Osteocyte (in vitro differentiated cells): Measurements from ENCODE around the gene GPSM1. TPM values are rescaled to one million over a fixed set of nuclear protein-coding genes. Genes with fewer than 3 reads are reported as not detected.

ENCODE experiments used
- DNase-seq: peaks from one replicate; pipeline ENCODE4 v3.0.0; 2021; ENCODE audit warnings: mixed read lengths; ENCODE audit not compliant: unreplicated experiment; ENCODE audit errors: extremely low spot score
- H3K27ac Mint-ChIP-seq: one replicate; pipeline ENCODE4 v1.8.0; 2021; ENCODE audit warnings: mild to moderate bottlenecking, mixed read lengths; ENCODE audit not compliant: unreplicated experiment
- H3K27me3 Mint-ChIP-seq: one replicate; pipeline ENCODE4 v1.8.0; 2021; ENCODE audit warnings: mixed read lengths; ENCODE audit not compliant: unreplicated experiment
- H3K36me3 Mint-ChIP-seq: one replicate; pipeline ENCODE4 v1.8.0; 2021; ENCODE audit warnings: mixed read lengths; ENCODE audit not compliant: unreplicated experiment
- H3K4me1 Mint-ChIP-seq: one replicate; pipeline ENCODE4 v1.8.0; 2021; ENCODE audit warnings: mixed read lengths; ENCODE audit not compliant: unreplicated experiment
- H3K4me3 Mint-ChIP-seq: one replicate; pipeline ENCODE4 v1.8.0; 2021; ENCODE audit warnings: mild to moderate bottlenecking, moderate library complexity, mixed read lengths; ENCODE audit not compliant: unreplicated experiment
- H3K9me3 Mint-ChIP-seq: one replicate; pipeline ENCODE4 v1.8.0; 2021; ENCODE audit warnings: mixed read lengths; ENCODE audit not compliant: unreplicated experiment
- total RNA-seq: library from RNA; stranded (reverse); gene quantifications from 2 replicates; pipeline ENCODE4 v1.2.1, GENCODE V29; 2021
- TF ChIP-seq, protein P1 (sequence below): fragments of 200-600 bp; sonication (generic); IDR thresholded peaks from 2 replicates; pipeline ENCODE4 v1.5.0; 2021; ENCODE audit warnings: antibody characterized with exemption, mild to moderate bottlenecking, moderate library complexity

The GPSM1 gene
- total RNA-seq, 1 donor from 2014 or later, result 37.1 TPM

DNA sequence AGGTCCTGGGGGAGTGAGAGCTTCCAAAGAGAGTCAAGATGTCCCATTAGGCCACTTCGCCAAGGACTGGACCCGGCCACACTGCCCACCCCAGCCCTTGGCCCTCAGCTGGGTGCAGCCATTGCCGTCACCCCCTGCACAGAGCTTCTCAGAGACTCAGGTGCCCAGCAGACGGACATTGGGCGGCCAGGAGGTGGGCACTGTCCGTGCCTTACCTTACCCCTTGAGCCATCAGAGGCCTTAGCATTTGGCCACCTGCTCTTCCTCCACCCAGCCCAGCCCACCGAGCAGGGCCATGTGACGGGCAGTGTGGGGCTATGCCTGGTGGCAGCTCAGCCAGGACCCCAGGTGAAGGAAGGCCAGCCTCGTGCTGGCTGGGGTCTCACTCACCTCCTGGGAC is 39.5 kb downstream of the GPSM1 start:
- Mint-ChIP-seq H3K27me3 (no peaks in the 10 kb centered on the region), H3K27ac (no peak overlapping the region), H3K9me3 (no peaks in the 10 kb centered on the region), H3K36me3 (no peaks in the 10 kb centered on the region), H3K4me3 (no peak overlapping the region), H3K4me1 (peaks cover 2% of the 10 kb centered on the region)
- TF ChIP-seq, protein P1, sequence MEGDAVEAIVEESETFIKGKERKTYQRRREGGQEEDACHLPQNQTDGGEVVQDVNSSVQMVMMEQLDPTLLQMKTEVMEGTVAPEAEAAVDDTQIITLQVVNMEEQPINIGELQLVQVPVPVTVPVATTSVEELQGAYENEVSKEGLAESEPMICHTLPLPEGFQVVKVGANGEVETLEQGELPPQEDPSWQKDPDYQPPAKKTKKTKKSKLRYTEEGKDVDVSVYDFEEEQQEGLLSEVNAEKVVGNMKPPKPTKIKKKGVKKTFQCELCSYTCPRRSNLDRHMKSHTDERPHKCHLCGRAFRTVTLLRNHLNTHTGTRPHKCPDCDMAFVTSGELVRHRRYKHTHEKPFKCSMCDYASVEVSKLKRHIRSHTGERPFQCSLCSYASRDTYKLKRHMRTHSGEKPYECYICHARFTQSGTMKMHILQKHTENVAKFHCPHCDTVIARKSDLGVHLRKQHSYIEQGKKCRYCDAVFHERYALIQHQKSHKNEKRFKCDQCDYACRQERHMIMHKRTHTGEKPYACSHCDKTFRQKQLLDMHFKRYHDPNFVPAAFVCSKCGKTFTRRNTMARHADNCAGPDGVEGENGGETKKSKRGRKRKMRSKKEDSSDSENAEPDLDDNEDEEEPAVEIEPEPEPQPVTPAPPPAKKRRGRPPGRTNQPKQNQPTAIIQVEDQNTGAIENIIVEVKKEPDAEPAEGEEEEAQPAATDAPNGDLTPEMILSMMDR, result no peak
- no peak for DNase-seq

DNA sequence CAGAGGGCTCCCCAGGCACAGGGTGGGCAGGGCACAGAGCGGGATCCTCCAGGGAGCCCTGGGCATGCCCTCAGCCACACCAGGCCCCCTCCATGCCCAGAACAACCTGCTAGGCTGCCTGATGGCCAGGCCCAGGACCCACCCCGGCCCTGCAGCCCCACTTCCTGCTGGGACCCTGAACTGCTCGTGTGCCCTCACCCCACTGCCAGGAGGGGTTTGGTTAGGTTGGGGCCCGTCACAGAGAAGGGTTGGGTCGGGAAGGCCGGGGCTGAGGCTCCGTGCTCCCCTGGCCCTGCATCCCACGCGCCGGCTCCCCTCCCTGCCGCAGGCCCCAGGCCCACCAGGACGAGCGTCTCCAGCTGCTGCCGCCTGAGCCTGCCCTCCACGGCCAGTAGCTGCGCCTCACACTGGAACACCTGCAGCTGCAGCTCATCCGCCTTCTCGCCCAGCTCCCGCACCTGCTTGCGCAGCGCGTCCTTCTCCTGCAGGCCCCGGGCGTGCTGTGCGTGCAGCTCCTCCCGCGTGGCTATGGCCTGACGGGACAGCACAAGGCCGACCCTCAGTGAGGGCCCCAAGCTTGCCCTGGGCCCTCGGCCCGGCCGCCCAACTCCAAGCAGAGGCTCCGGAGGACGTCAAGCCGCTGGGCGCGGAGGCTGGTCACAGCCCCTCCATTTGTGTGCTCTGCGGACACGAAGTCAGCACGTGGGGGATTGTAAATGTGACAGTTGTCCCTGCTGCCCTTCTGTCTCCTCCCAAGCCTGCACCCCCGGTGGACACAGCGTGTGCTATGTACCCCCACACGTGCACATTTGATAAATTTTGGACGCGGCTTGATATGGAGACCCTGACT is 40.2 kb downstream of the GPSM1 start:
- Mint-ChIP-seq H3K27me3 (no peaks in the 10 kb centered on the region), H3K9me3 (no peaks in the 10 kb centered on the region), H3K27ac (no peak overlapping the region), H3K4me1 (peaks cover 8% of the 10 kb centered on the region), H3K4me3 (no peak overlapping the region), H3K36me3 (no peaks in the 10 kb centered on the region)
- no peak for DNase-seq
- TF ChIP-seq, protein P1, result no peak

DNA sequence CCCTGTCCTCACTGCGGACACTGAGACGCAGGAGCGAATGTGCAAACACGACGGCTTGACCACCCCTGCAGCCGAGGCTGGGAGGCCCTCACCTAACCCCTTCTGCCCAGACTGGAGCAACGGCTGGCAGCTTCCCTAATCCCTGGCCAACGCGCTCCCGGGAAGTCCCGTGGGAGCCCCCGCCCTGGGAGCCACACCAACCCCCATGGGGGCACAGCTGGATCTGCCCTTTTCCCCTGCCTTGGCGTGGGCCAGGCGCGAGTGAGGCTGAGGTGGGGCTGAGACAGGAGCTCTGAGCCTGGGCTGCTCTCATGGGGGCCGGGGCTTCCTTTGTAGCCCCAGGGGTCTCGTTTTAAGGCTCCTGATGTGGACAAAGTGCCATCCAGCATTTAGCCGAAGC is 40.9 kb downstream of the GPSM1 start:
- Mint-ChIP-seq H3K9me3 (no peaks in the 10 kb centered on the region), H3K4me3 (no peak overlapping the region), H3K36me3 (no peaks in the 10 kb centered on the region), H3K27me3 (no peaks in the 10 kb centered on the region), H3K4me1 (peaks cover 13% of the 10 kb centered on the region), H3K27ac (no peak overlapping the region)
- no peak for DNase-seq
- TF ChIP-seq, protein P1, result no peak

DNA sequence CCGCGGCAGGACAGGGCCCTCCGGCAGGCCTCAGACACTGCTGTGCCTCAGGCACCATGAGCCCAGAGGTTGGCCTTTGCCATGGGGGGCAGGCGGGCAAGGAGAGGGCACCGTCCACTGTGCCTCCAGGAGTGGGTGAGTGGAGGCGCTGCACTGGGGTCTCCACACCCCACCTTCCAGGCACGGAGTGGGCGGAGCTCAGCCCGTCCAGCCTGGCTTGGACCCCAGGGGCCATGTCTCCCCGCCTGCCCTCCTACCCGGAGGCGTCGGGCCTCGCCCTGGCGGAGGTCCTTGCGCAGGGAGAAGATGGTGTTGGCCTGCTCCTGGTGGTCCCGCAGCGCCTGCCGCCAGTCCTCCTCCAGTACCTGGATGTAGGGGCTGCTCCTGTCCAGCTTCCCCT is 42.7 kb downstream of the GPSM1 start:
- no peaks in the 10 kb centered on the region for H3K9me3 Mint-ChIP-seq
- H3K27ac Mint-ChIP-seq, result no peak overlapping the region
- H3K4me3 Mint-ChIP-seq, result no peak overlapping the region
- no peaks in the 10 kb centered on the region for H3K27me3 Mint-ChIP-seq
- DNase-seq, result no peak
- TF ChIP-seq, protein P1, result no peak
- H3K36me3 Mint-ChIP-seq, result no peaks in the 10 kb centered on the region
- H3K4me1 Mint-ChIP-seq, result peaks cover 16% of the 10 kb centered on the region

DNA sequence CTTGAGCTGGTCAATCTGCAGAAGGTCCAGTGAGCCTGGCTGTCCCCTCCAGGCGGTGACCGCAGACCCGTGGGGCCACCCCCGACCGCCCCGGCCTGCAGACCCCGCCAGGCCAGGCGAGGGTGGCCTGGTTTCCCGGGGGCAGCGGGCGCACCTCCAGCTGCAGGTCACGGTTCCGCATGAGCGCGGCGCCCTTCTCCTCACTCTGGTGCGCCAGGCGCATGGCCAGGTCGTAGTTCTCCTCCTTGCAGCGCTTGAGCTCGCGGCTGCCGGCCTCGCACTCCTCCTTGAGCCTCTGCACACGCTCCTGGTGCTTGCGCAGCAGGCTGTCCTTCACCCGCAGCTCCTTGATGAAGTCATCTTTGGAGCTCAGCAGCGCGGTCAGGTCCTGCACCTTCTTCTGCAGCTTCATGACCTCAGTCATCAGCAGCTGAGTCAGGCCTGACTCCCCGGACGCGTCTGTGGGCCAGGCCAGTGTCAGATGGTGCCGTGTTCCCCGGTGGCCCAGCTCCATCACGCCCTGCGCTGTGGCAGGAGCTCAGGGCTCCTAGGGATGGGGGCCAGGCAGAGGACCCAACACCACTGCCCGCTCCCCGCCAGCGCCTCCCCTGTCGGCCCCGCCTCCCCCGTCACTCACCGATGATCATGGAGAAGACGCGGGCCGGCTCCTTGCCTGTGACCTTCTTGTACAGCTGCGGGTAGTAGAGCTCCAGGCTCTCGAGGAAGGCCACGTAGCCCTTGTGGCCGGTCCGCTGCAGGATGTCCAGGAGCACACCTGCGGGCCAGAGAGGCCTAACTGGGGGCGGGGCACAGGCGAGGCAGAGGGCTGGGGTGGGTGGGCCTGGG is 43.6 kb downstream of the GPSM1 start:
- Mint-ChIP-seq H3K36me3 (no peaks in the 10 kb centered on the region), H3K4me3 (no peak overlapping the region), H3K27me3 (no peaks in the 10 kb centered on the region), H3K27ac (no peak overlapping the region), H3K4me1 (peaks cover 16% of the 10 kb centered on the region), H3K9me3 (no peaks in the 10 kb centered on the region)
- DNase-seq, result no peak
- TF ChIP-seq, protein P1, result no peak
